HL-60 (cell line): ENCODE data around the gene CCDC77.

ENCODE experiments used
- POLR2AphosphoS5 ChIP-seq: IDR thresholded peaks from 2 replicates; pipeline ENCODE4 v1.6.1; 2012; ENCODE audit warnings: low read depth
- TF ChIP-seq, protein P1 (sequence below): IDR thresholded peaks from one replicate; pipeline ENCODE4 v1.5.1; 2011; ENCODE audit warnings: low read length, control low read depth, inconsistent platforms; ENCODE audit not compliant: insufficient read depth
- TF ChIP-seq, protein P2 (sequence below): IDR thresholded peaks from 2 replicates; pipeline ENCODE4 v1.6.1; 2012; ENCODE audit warnings: low read depth; ENCODE audit not compliant: insufficient replicate concordance

DNA sequence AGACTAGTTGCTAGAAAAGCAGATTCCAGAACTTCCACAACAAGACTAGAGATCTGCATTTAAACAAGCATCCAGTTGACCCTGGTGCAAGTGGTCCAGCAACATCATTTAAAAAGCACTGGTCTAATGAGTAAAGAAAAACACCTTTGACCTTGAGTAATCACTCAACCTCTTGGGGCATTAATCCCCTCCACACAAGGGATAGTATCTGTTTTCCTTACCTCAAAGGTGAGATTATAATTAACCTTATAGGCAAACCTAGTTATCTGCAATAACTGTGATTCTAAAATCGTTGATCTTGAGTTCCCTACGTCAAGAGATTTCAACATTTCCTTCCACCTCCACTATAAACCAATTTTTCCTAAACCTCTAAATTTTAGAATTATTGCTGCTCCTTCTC, 13.4 kb upstream of the CCDC77 start:
- TF ChIP-seq, protein P1, sequence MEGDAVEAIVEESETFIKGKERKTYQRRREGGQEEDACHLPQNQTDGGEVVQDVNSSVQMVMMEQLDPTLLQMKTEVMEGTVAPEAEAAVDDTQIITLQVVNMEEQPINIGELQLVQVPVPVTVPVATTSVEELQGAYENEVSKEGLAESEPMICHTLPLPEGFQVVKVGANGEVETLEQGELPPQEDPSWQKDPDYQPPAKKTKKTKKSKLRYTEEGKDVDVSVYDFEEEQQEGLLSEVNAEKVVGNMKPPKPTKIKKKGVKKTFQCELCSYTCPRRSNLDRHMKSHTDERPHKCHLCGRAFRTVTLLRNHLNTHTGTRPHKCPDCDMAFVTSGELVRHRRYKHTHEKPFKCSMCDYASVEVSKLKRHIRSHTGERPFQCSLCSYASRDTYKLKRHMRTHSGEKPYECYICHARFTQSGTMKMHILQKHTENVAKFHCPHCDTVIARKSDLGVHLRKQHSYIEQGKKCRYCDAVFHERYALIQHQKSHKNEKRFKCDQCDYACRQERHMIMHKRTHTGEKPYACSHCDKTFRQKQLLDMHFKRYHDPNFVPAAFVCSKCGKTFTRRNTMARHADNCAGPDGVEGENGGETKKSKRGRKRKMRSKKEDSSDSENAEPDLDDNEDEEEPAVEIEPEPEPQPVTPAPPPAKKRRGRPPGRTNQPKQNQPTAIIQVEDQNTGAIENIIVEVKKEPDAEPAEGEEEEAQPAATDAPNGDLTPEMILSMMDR: no peak
- TF ChIP-seq, protein P2, sequence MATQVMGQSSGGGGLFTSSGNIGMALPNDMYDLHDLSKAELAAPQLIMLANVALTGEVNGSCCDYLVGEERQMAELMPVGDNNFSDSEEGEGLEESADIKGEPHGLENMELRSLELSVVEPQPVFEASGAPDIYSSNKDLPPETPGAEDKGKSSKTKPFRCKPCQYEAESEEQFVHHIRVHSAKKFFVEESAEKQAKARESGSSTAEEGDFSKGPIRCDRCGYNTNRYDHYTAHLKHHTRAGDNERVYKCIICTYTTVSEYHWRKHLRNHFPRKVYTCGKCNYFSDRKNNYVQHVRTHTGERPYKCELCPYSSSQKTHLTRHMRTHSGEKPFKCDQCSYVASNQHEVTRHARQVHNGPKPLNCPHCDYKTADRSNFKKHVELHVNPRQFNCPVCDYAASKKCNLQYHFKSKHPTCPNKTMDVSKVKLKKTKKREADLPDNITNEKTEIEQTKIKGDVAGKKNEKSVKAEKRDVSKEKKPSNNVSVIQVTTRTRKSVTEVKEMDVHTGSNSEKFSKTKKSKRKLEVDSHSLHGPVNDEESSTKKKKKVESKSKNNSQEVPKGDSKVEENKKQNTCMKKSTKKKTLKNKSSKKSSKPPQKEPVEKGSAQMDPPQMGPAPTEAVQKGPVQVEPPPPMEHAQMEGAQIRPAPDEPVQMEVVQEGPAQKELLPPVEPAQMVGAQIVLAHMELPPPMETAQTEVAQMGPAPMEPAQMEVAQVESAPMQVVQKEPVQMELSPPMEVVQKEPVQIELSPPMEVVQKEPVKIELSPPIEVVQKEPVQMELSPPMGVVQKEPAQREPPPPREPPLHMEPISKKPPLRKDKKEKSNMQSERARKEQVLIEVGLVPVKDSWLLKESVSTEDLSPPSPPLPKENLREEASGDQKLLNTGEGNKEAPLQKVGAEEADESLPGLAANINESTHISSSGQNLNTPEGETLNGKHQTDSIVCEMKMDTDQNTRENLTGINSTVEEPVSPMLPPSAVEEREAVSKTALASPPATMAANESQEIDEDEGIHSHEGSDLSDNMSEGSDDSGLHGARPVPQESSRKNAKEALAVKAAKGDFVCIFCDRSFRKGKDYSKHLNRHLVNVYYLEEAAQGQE: no peak
- TF ChIP-seq POLR2AphosphoS5: no peak
